SIG-M5 (cell line): ENCODE data around the gene C1orf35.

ENCODE experiments used
- DNase-seq: peaks from one replicate; lab custom pipeline; 2025; lab: John Stamatoyannopoulos, UW

Gene C1orf35

GRCh38 chr1:228079013-228079412 is 24.1 kb downstream of the C1orf35 start:
- no peak for DNase-seq

GRCh38 chr1:228077565-228078330 is 25.4 kb downstream of the C1orf35 start:
- DNase-seq, result no peak

- DNase-seq, result no peak
These were observed 26.2 kb downstream of the C1orf35 start for GRCh38 chr1:228076796-228077430.

DNA sequence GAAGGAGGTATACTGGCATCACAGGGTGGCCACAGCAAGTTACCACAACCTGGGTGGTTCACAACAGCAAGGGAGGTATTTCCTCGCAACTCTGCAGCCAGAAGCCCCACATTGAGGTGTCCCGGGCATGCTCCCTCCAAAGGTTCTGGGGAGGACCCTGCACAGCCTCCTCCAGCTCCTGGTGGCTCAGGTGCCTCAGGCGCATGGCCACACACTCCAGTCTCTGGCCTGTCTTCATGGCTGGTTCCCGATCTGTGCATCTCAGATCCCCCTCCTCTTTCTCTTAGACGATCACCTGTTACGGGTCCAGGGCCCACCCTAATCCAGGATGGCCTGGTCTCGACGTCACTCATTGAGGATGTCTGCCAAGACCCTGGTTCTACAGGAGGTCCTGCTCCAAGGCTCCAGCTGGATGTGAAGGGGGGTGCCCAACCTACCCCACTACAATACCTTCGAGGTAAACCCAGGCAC is 27.3 kb downstream of the C1orf35 start:
- DNase-seq, result no peak

DNA sequence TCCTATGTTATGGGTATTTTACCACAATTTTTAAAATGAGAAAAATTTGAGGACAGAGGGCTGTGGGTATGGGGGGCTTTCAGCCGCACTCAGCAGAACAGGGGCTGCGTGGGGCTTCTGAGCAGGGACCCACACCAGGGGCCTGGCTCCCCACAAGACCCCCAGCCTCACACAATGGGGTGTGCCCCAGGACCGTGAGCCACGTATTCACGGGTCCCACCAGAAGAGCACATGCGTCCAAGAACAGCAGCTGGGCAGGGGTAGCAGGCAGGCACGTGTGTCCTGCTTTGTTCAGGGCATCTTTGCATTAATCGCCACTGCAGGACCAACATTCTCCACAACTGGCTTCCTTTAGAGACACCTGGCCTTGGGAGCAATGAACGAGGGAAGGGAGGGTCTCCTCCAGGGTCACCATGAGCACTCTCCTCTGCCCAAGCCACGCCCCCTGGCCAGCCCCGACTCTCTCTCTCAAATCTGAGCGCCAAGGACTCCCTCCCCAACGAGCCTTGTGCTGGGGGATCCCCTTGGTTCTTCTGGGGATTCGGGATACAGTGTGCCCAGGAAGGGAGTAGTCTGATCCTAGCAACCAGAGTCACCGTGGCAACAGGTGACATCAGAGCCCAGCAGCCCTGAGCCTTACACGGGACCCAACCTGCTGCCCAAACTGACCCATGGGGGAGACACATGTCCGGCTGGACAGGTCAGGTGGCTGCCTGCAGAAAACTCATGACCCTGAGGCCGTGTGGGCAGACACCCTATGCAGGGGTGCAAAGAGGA is 28.0 kb downstream of the C1orf35 start:
- DNase-seq, result no peak

DNA sequence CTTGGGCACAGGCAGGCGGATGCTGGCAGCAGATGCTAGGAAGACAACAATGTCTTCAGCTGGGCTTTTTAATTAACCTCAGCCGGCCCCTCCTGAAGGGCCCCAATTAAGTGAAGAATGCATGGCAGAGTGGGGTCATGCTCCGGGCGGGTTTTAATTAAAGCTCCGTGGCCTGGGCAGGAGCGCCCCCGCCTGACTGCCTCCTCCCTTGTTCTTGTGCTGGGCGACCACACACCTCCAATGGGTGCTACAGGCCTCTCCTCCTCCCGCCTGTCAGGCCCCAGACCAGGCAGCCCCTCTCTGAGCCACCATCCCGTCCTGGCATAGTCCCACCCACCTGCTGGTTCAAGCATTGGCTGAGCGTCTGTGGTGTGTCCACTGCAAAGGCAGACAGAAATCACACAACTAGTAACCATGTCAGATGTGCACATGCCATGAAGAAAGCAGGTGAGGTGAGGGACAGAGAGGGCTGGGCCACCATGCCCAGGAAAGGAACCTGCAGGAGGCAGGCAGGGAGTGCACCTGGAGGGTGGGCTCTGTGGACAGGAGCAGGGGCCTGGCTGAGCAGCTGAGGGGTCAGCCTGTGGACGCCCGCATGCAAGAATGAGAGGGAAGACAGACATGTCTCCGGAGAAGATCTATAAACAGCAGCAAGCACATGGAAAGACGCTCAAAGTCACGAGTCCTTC is 29.1 kb downstream of the C1orf35 start:
- DNase-seq, result no peak

GRCh38 chr1:228073061-228073856 is 29.9 kb downstream of the C1orf35 start:
- no peak for DNase-seq

DNA sequence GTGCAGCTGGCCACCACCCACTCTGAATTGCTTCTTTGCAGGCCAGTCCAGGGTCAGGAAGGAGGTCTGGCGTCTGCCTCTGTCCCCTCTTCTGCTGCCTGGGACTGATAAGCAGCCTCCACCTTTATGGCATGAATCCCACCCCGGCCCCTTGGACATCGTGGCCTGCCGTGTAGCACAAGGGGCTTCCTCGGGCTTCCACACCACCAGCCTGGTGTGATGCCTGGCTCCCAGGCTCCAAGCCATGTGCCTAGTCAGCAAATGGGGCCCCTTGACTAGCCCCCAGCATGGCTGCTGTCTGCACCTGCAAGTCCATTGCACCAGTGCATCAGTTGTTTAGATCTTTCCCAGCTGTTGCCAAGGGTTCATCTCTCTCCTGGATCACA is 30.5 kb downstream of the C1orf35 start:
- DNase-seq, result no peak

DNA sequence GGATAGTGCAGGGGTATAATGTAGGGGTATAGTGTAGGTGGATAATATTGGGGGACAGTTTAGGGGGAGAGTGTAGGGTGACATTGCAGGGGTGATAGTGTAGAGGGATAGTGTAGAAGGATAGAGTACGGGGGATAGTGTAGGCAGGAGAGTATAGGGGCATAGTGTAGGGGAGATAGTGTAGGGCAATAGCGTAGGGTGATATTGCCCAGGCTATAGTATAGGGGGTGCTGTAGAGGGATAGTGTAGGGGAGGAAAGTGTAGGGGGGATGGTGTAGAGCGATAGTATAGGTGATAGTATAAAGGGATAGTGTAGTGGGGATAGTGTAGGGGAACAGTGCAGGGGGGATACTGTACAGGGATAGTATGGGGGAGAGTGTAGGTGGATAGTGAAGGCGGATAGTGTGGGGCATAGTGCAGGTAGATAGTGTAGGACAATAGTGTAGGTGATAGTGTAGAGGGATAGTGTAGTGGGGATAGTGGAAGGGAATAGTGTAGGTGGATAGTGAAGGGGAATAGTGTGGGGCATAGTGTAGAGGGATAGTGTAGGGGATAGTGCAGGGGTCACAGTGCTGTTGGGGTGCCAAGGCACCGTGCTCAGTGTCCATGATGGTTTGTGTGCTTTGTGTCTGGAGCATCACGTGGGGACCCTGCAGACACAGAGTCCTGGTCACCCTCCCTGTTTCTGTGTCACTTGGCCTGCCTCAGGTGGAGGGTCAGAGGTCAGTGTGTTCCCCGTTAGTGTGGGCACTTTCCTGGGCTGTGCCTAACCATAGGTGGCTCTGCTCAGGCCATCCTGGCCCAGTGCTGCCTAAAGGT is 31.1 kb downstream of the C1orf35 start:
- DNase-seq, result no peak

GRCh38 chr1:228070851-228071250 is 32.3 kb downstream of the C1orf35 start:
- no peak for DNase-seq

DNA sequence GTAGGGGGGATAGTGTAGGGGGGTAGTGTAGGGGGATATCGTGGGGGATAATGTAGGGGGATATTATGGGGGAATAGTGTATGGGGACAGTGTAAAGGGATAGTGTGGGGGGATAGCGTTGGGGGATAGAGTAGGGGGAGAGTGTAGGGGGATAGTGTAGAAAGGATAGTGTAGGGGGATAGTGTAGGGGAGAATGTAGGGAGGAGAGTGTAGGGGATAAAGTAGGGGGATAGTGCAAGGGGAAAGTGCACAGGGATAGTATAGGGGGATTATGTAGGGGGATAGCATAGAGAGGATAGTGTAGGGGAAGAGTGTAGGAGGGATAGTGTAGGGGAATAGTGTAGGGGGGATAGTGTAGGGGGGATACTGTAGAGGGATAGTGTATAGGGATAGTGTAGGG is 33.0 kb downstream of the C1orf35 start:
- no peak for DNase-seq

GRCh38 chr1:228068359-228068758 is 34.8 kb downstream of the C1orf35 start:
- no peak for DNase-seq

DNA sequence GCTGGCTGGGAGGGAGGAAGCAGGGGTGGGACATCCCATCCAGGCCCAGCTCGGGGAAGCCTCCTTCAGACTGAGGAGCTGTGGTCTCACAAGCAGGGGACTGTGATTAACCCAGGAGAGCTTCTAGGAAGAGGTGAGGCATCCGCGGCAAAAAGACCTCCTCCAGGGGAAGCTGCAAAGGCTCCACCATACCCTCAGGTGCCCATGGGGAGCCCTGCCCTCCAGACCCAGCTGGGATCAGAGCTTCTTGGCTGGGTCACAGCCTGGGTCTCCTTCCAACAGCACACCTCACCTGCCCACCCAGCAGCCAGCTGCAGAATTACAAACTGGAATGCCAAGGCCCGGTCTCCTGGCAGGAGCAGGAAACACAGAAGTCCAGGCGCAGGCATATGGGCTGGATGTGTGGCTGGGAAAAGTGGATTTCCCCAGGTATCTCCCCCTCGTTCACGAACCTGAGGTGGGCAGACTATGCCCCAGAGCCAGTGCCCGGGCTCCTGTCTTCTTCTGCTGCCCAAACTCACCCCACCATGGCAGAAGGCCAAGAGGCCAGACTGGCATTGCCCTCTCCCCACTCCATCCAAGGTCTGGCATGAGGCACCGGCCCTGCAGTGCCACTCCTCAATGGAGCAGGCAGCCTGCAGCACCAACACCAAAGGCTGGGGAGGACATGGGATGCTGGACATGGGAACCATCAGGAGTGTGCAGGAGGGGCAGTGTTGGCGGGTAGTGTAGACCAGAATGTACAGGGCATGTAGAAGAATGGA is 36.1 kb downstream of the C1orf35 start:
- no peak for DNase-seq

DNA sequence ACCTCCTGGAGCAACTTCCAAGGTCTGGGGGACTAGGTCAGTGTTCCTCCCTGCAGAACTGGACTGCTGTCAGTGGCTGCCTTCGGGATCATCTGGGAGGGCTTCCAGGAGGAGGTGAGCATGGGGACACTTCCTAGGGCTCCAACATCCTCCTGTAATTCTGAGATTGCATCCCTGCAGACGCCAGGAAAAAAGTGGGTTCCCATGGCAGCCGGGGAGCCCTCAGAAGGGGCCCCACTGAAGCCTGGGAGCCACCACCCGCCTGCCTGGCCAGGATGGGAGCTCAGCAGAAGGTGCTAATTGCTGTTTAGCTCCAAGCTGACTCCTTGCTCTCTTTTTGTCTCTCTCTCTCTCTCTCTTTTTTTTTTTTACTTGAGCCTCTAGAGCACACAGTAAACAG is 36.7 kb downstream of the C1orf35 start:
- no peak for DNase-seq

- DNase-seq, result no peak
These were observed 37.4 kb downstream of the C1orf35 start for GRCh38 chr1:228065543-228066347.

- no peak for DNase-seq
These were observed 38.2 kb downstream of the C1orf35 start for GRCh38 chr1:228064741-228065542.

DNA sequence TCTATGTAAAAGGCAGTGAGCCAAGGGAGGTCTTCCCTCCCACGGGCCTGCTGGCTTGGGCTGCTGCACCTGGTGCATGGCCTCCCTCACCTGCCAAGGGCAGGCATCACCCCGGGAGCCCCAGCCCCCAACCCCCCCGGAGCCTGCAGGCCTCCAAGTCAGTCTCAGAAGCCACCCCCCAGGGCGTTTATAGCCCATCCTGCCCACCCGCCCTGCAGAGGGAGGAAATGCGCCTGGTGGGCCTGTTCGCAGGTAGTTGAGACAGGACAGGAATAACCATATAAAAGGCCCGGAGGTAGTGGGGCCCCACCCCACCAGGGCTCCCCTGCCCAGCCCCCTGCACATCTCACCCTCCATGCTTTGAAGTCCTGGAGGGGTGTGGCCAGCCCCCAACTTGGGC is 38.8 kb downstream of the C1orf35 start:
- DNase-seq, result no peak
